Ishikawa (cell line): Measurements from ENCODE around the gene GALNT11.

Source experiments
- CEBPB ChIP-seq: IDR thresholded peaks from 2 replicates; pipeline ENCODE4 v1.6.1; 2012
- CREB1 ChIP-seq: IDR thresholded peaks from 2 replicates; pipeline ENCODE4 v1.6.1; 2012; ENCODE audit warnings: low read depth
- EP300 ChIP-seq: IDR thresholded peaks from 2 replicates; pipeline ENCODE4 v1.6.1; 2012; ENCODE audit warnings: borderline replicate concordance
- FOXM1 ChIP-seq: IDR thresholded peaks from 2 replicates; pipeline ENCODE4 v1.6.1; 2012; ENCODE audit warnings: low read depth, borderline replicate concordance
- RAD21 ChIP-seq: IDR thresholded peaks from 2 replicates; pipeline ENCODE4 v1.6.1; 2012; ENCODE audit warnings: low read depth
- TAF1 ChIP-seq: IDR thresholded peaks from 2 replicates; pipeline ENCODE4 v1.6.1; 2012; ENCODE audit warnings: low read depth, mild to moderate bottlenecking
- TCF12 ChIP-seq: IDR thresholded peaks from 2 replicates; pipeline ENCODE4 v1.6.1; 2012; ENCODE audit warnings: low read depth
- YY1 ChIP-seq: IDR thresholded peaks from 2 replicates; pipeline ENCODE4 v1.6.1; 2012; ENCODE audit warnings: low read depth
- TF ChIP-seq, protein P1 (sequence below): IDR thresholded peaks from 2 replicates; pipeline ENCODE4 v1.6.1; 2012
- TF ChIP-seq, protein P2 (sequence below): IDR thresholded peaks from 2 replicates; pipeline ENCODE4 v1.6.1; 2012; ENCODE audit warnings: low read depth, mild to moderate bottlenecking

DNA sequence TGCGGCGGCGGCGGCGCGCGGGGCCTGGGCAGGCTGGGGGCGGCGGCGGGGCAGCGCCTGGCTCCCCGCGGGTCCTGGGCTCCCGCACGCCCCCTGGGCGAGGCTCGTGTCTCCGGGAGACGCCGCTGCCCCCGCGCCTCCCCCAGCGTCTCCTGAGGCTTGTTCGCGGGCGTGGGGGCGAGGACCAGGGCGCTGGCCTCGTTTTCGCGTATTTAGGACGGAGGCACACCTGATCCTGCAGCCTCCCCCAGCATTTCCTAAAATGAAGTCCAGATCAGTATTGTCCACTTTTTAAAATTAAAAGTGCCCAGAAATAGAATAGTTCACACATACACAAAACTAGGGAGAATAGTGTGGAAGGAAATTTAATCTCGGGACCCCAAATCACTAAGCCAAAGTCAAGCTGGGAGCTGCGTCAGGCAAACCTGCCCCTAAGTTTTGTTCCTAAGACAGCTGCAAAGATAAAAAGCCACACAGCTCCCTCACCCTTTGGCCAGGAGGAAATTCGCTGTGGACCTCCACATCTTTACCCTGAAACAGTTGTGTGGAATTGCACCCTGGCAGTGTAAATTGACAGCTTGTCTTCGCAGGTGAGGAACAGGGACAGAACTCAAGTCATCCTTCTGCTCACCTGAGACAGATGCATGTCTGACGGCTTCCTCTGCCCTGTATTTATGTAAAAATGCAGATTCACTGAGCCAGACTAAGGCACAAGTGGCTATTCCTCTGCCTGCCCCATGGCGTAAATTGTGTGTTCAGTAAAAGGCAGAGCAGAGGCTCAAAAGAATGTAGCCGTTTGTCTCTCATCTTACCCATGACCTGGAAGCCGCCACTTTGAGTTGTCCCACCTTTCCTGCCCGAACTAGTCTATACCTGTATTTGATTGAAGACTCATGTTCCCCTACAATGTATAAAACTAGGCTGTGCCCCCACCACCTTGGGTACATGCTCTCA lies 740 bp downstream of the GALNT11 start:
- TF ChIP-seq YY1 (no peak), FOXM1 (no peak), CEBPB (no peak), CREB1 (no peak), EP300 (no peak), TAF1 (no peak), TCF12 (no peak), RAD21 (no peak)
- TF ChIP-seq, protein P1, sequence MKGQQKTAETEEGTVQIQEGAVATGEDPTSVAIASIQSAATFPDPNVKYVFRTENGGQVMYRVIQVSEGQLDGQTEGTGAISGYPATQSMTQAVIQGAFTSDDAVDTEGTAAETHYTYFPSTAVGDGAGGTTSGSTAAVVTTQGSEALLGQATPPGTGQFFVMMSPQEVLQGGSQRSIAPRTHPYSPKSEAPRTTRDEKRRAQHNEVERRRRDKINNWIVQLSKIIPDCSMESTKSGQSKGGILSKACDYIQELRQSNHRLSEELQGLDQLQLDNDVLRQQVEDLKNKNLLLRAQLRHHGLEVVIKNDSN = no peak
- TF ChIP-seq, protein P2, sequence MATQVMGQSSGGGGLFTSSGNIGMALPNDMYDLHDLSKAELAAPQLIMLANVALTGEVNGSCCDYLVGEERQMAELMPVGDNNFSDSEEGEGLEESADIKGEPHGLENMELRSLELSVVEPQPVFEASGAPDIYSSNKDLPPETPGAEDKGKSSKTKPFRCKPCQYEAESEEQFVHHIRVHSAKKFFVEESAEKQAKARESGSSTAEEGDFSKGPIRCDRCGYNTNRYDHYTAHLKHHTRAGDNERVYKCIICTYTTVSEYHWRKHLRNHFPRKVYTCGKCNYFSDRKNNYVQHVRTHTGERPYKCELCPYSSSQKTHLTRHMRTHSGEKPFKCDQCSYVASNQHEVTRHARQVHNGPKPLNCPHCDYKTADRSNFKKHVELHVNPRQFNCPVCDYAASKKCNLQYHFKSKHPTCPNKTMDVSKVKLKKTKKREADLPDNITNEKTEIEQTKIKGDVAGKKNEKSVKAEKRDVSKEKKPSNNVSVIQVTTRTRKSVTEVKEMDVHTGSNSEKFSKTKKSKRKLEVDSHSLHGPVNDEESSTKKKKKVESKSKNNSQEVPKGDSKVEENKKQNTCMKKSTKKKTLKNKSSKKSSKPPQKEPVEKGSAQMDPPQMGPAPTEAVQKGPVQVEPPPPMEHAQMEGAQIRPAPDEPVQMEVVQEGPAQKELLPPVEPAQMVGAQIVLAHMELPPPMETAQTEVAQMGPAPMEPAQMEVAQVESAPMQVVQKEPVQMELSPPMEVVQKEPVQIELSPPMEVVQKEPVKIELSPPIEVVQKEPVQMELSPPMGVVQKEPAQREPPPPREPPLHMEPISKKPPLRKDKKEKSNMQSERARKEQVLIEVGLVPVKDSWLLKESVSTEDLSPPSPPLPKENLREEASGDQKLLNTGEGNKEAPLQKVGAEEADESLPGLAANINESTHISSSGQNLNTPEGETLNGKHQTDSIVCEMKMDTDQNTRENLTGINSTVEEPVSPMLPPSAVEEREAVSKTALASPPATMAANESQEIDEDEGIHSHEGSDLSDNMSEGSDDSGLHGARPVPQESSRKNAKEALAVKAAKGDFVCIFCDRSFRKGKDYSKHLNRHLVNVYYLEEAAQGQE = no peak
